ENCODE measurements around the gene PRG2. TPM values are rescaled to one million over a fixed set of nuclear protein-coding genes. Genes with fewer than 3 reads are reported as not detected.
"Not testable (repeated sequence)": the region's sequence is repeated elsewhere in the genome, so short reads cannot be mapped to it uniquely, and the experiment has no call there.

Gene PRG2
- total RNA-seq, 1 donor from 2014 or later = not detected

DNA sequence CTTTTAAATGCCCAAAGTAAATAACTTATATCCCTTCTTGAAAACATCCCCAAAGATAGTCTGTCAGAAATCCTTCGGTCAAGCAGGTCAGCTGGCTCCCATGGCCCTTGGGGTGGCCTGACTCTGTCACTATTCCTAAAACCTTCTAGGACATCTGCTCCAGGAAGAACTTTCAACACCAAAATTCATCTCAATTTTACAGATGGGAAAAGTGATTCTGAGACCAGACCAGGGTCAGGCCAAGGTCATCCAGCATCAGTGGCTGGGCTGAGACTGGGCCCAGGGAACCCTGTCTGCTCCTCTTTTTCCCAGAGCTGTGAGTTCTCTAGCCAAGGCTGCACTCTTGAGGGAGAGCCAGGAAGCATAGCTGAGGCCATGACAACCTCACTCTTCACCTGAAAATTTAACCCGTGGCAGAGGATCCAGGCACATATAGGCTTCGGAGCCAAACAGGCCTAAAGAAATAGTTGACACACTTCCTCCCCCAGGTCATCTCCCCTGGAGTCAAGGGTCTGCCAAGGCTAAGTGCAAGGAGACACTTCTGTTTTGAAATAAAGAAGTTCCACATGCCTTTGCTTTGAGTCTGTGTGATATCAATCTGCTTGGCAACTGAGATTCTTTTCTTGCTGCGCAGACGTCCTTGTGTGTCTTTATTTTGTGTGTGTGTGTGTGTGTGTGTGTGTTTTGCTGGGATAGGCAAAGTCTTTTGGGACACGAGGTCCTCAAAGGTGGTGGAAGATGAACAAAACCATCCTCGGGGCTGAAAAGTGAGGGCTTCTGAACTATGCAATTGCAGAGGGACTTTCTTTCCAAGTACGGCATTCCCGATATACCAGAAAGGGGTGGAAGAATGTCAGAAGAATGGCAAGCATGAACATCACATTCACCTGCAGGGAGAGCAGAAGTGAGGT lies 16.8 kb upstream of the PRG2 start:
- Mint-ChIP-seq H3K27me3 (ENCODE audit: low read depth) (peaks cover 10% of the 10 kb centered on the region), H3K4me1 (ENCODE audit: low read depth) (peaks cover 4% of the 10 kb centered on the region), H3K27ac (ENCODE audit: unreplicated experiment) (no peak overlapping the region), H3K9me3 (ENCODE audit: low read depth) (no peaks in the 10 kb centered on the region), H3K36me3 (ENCODE audit: low read depth) (peaks cover 8% of the 10 kb centered on the region), H3K4me3 (ENCODE audit: unreplicated experiment) (no peak overlapping the region)
- TF ChIP-seq, protein P1, sequence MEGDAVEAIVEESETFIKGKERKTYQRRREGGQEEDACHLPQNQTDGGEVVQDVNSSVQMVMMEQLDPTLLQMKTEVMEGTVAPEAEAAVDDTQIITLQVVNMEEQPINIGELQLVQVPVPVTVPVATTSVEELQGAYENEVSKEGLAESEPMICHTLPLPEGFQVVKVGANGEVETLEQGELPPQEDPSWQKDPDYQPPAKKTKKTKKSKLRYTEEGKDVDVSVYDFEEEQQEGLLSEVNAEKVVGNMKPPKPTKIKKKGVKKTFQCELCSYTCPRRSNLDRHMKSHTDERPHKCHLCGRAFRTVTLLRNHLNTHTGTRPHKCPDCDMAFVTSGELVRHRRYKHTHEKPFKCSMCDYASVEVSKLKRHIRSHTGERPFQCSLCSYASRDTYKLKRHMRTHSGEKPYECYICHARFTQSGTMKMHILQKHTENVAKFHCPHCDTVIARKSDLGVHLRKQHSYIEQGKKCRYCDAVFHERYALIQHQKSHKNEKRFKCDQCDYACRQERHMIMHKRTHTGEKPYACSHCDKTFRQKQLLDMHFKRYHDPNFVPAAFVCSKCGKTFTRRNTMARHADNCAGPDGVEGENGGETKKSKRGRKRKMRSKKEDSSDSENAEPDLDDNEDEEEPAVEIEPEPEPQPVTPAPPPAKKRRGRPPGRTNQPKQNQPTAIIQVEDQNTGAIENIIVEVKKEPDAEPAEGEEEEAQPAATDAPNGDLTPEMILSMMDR (IDR thresholded peaks at IDR 0.05) = no peak
- no peak for DNase-seq (ENCODE audit: low spot score)

DNA sequence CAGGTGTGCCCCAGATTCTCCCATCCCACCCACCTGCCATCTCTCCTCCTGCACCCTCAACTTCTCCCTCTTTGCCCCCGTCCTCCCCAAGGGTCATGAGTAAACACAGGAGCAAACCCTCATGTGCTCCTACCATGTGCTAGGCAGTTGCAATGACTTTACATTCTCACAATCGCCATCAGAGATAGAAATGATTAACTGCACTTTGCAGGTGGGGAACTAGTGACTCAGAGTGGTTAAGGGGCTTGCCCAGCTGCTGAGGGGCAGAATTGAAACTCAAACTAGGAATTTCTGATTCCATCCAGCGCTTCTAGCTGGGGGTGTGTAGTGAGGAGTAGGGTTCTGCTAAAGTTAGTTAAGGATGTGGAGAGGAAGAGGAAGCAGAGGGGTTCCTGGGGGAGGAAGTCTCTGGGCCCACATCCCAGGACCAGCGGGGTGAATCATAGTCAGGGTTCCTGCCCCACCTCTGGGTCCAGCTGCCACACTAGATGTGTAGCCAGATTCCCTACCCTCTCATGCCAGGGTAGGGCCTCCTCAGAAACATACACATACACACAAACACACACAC lies 16.0 kb upstream of the PRG2 start:
- no peaks in the 10 kb centered on the region for H3K9me3 Mint-ChIP-seq (ENCODE audit: low read depth)
- no peak for DNase-seq (ENCODE audit: low spot score)
- H3K36me3 Mint-ChIP-seq (ENCODE audit: low read depth) = peaks cover 8% of the 10 kb centered on the region
- H3K4me1 Mint-ChIP-seq (ENCODE audit: low read depth) = peaks cover 4% of the 10 kb centered on the region
- peaks cover 11% of the 10 kb centered on the region for H3K27me3 Mint-ChIP-seq (ENCODE audit: low read depth)
- no peak overlapping the region for H3K27ac Mint-ChIP-seq (ENCODE audit: unreplicated experiment)
- no peak overlapping the region for H3K4me3 Mint-ChIP-seq (ENCODE audit: unreplicated experiment)
- TF ChIP-seq, protein P1 (IDR thresholded peaks at IDR 0.05) = no peak

DNA sequence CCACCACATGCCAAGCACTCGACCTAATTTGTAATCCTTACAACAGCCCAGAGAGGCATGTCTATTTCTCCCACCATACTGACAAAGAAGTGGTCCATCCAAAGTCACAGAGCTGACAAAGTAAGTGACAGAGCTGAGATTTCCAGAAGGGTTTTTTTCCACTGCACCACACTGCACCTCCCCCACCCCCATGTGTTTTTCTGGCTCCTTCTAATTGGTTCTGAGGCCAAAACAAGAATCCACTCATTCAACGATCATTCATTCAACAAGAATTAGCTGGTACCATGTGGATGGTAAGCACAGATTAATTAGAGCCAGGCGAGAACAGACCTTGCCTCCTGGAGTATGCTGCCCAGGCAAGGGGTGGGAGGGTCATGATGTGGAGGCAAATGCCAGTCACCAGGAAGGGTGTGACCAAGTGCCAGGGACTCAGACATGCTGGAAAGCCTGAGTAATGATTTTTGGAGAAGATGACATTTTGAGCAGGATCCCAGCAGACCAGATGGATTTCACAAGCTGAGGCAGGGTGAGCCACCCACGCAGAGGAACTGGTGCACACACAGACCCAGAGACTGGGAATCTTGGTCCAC lies 14.9 kb upstream of the PRG2 start:
- no peaks in the 10 kb centered on the region for H3K9me3 Mint-ChIP-seq (ENCODE audit: low read depth)
- H3K4me1 Mint-ChIP-seq (ENCODE audit: low read depth) = peaks cover 3% of the 10 kb centered on the region
- H3K36me3 Mint-ChIP-seq (ENCODE audit: low read depth) = peaks cover 8% of the 10 kb centered on the region
- peaks cover 17% of the 10 kb centered on the region for H3K27me3 Mint-ChIP-seq (ENCODE audit: low read depth)
- no peak for DNase-seq (ENCODE audit: low spot score)
- TF ChIP-seq, protein P1 (IDR thresholded peaks at IDR 0.05) = no peak
- no peak overlapping the region for H3K27ac Mint-ChIP-seq (ENCODE audit: unreplicated experiment)
- no peak overlapping the region for H3K4me3 Mint-ChIP-seq (ENCODE audit: unreplicated experiment)

DNA sequence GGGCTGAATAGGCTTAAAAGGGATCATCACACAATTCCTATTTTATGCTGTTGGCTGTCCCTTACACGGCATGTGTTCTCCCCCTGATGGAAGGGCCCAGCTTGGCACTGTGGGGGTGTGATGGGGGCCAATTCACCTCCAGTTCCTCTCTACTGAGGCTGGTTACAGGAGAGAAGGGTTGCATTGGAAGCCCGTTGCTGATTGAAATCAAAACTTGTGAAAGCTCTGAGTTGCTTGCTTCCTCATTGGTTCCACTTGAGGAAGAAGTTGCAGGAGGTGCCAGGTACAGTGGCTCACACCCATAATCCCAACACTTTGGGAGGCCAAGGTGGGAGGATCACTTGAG lies 13.3 kb upstream of the PRG2 start:
- DNase-seq (ENCODE audit: low spot score) = no peak
- H3K9me3 Mint-ChIP-seq (ENCODE audit: low read depth) = no peaks in the 10 kb centered on the region
- TF ChIP-seq, protein P1 (IDR thresholded peaks at IDR 0.05) = no peak
- H3K36me3 Mint-ChIP-seq (ENCODE audit: low read depth) = peaks cover 8% of the 10 kb centered on the region
- H3K27me3 Mint-ChIP-seq (ENCODE audit: low read depth) = peaks cover 17% of the 10 kb centered on the region
- no peak overlapping the region for H3K4me3 Mint-ChIP-seq (ENCODE audit: unreplicated experiment)
- H3K4me1 Mint-ChIP-seq (ENCODE audit: low read depth) = no peaks in the 10 kb centered on the region
- H3K27ac Mint-ChIP-seq (ENCODE audit: unreplicated experiment) = no peak overlapping the region

DNA sequence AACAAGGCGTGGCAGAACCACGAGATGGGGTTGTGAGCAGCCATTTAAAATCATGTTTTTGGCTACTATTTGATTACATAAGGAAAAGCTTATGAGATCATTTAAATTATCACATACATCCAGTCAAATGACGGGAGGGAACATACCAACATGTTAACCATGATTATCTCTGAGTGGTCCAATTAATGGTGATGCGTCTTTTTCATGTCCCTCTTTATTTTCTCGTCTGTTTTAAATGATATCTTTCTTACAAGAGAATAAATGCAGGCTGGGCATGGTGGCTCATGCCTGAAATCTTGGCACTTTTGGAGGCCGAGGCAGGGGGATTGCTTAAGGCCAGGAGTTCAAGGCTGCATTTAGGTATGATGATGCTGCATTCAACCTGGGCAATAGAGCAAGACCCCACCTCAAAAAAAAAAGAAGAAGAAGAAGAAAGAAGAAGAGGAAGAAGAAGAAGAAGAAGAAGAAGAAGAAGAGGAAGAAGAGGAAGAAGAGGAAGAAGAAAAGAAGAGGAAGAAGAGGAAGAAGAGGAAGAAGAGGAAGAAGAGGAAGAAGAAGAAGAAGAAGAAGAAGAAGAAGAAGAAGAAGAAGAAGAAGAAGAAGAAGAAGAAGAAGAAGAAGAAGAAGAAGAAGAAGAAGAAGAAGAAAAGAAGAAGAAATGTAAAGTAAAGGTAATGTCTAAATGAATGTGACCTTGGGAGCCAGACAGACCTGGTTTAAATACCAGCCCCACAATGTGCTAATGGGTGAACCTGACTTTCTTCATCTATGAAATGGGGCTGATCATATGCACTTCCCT lies 12.8 kb upstream of the PRG2 start:
- DNase-seq (ENCODE audit: low spot score); H3K27ac Mint-ChIP-seq (ENCODE audit: unreplicated experiment); H3K4me1 Mint-ChIP-seq (ENCODE audit: low read depth); H3K9me3 Mint-ChIP-seq (ENCODE audit: low read depth); H3K4me3 Mint-ChIP-seq (ENCODE audit: unreplicated experiment); H3K36me3 Mint-ChIP-seq (ENCODE audit: low read depth): not testable (repeated sequence)
- peaks cover 17% of the 10 kb centered on the region for H3K27me3 Mint-ChIP-seq (ENCODE audit: low read depth)

All from chondrocyte (in vitro differentiated cells).